Peyer's patch (tissue), 4 donors: ENCODE measurements around the gene ESPN.

Experiments used
- CTCF ChIP-seq, 6 experiments: fragments of 450-650 bp in 4 of 6; fragments of 200-600 bp in 2 of 6; sonication (generic) in 1 of 6; IDR thresholded peaks; one replicate each; pipeline ENCODE4 v1.5.1; 2017 to 2019; ENCODE audit warnings: antibody characterized with exemption in 6 of 6, mild to moderate bottlenecking in 3 of 6, moderate library complexity in 1 of 6
- POLR2A ChIP-seq, 2 donors: fragments of 450-650 bp; IDR thresholded peaks; one replicate each; pipeline ENCODE4 v1.5.1; 2017; ENCODE audit warnings: antibody characterized with exemption in 2 of 2, mild to moderate bottlenecking in 2 of 2, moderate library complexity in 2 of 2

- TF ChIP-seq POLR2A (IDR thresholded peaks at IDR 0.05) (no peak), CTCF (IDR thresholded peaks at IDR 0.05) (no peak)
Observed at GRCh38 chr1:6384135-6384534, 40.4 kb upstream of the ESPN start.
